Measurements from ENCODE around the gene NOXO1. TPM values are rescaled to one million over a fixed set of nuclear protein-coding genes. Genes with fewer than 3 reads are reported as not detected.

NOXO1 gene
- total RNA-seq, 2 donors from 2014 or later: 0.30 TPM; not detected in 1

GRCh38 chr16:2008631-2009163 is 27.4 kb upstream of the NOXO1 start:
- Histone ChIP-seq H3K9me3 (no peaks in the 10 kb centered on the region), H3K27me3 (no peaks in the 10 kb centered on the region), H3K36me3 (no peaks in the 10 kb centered on the region), H3K4me3 (peak overlapping the region; percentile 92 to 99), H3K27ac (peak overlapping the region; percentile 84 to 91), H3K4me1 (peaks cover 0 to 64% of the 10 kb centered on the region in 2 donors)
- DNase-seq (ENCODE audit: low spot score): no peak
- TF ChIP-seq CTCF (IDR thresholded peaks at IDR 0.05): no peak

- H3K9me3 ChIP-seq: no peaks in the 10 kb centered on the region
- no peaks in the 10 kb centered on the region for H3K27me3 ChIP-seq
- peaks cover 3% of the 10 kb centered on the region for H3K36me3 ChIP-seq
- peaks cover 0 to 67% of the 10 kb centered on the region in 2 donors for H3K4me1 ChIP-seq
- no peak overlapping the region for H3K27ac ChIP-seq
- no peak for TF ChIP-seq CTCF (IDR thresholded peaks at IDR 0.05)
- peak overlapping the region in 1 of 2 donors; percentile 99 for H3K4me3 ChIP-seq
- DNase-seq (ENCODE audit: low spot score): no peak
These were observed 26.8 kb upstream of the NOXO1 start for GRCh38 chr16:2008009-2008526.

- H3K27me3 ChIP-seq: no peaks in the 10 kb centered on the region
- DNase-seq (ENCODE audit: low spot score): no peak
- H3K4me3 ChIP-seq: no peak overlapping the region
- no peak overlapping the region for H3K27ac ChIP-seq
- H3K4me1 ChIP-seq: peaks cover 0 to 67% of the 10 kb centered on the region in 2 donors
- no peak for TF ChIP-seq CTCF (IDR thresholded peaks at IDR 0.05)
- H3K36me3 ChIP-seq: peaks cover 11% of the 10 kb centered on the region
- no peaks in the 10 kb centered on the region for H3K9me3 ChIP-seq
These were observed 26.0 kb upstream of the NOXO1 start for GRCh38 chr16:2007081-2007836.

- Histone ChIP-seq H3K4me1 (peaks cover 0 to 67% of the 10 kb centered on the region in 2 donors), H3K9me3 (no peaks in the 10 kb centered on the region), H3K27me3 (no peaks in the 10 kb centered on the region), H3K36me3 (peaks cover 21% of the 10 kb centered on the region), H3K4me3 (no peak overlapping the region), H3K27ac (no peak overlapping the region)
- no peak for TF ChIP-seq CTCF (IDR thresholded peaks at IDR 0.05)
- no peak for DNase-seq (ENCODE audit: low spot score)
These were observed 25.0 kb upstream of the NOXO1 start for GRCh38 chr16:2006317-2006716.

GRCh38 chr16:2005646-2006045 is 24.4 kb upstream of the NOXO1 start:
- no peaks in the 10 kb centered on the region for H3K9me3 ChIP-seq
- TF ChIP-seq CTCF (IDR thresholded peaks at IDR 0.05): no peak
- peaks cover 26% of the 10 kb centered on the region for H3K36me3 ChIP-seq
- peaks cover 0 to 66% of the 10 kb centered on the region in 2 donors for H3K4me1 ChIP-seq
- no peak overlapping the region for H3K27ac ChIP-seq
- no peaks in the 10 kb centered on the region for H3K27me3 ChIP-seq
- no peak overlapping the region for H3K4me3 ChIP-seq
- no peak for DNase-seq (ENCODE audit: low spot score)
